ENCODE results near the gene ALPK1. TPM values are rescaled to one million over a fixed set of nuclear protein-coding genes. Genes with fewer than 3 reads are reported as not detected.

The ALPK1 gene
- polyA plus RNA-seq, 3 donors: 5.3 to 14.2 (median 8.1) TPM

GRCh38 chr4:112288455-112288854, 8.7 kb upstream of the ALPK1 start:
- no peaks in the 10 kb centered on the region for H3K9me3 Mint-ChIP-seq
- peak overlapping the region; percentile 8 for H3K4me2 ChIP-seq (replicated peaks; ENCODE audit: extremely low read depth, low read length, poor library complexity, severe bottlenecking)
- H3K9me3 ChIP-seq (replicated peaks in 1 of 2; ENCODE audit: control insufficient read depth in 1 of 2, insufficient read depth in 1 of 2, low read length in 2 of 2): no peaks in the 10 kb centered on the region
- no peak for TF ChIP-seq CTCF (IDR thresholded peaks at IDR 0.05)
- no CpG with 5 or more reads among the region's 3 CpGs for WGBS (ENCODE audit: insufficient coverage)
- peaks cover 54% of the 10 kb centered on the region for H3K4me1 Mint-ChIP-seq
- H2AFZ ChIP-seq (ENCODE audit: insufficient read depth, low read depth, low read length, poor library complexity, severe bottlenecking): no peak overlapping the region
- intact Hi-C loops (cut with micrococcal nuclease): loop anchor here in 1 of 2 donors (5.0 kb wide), 1 partner anchor 39 kb away; no protein-coding TSS in a partner anchor
- DNase-seq: peak in 2 of 3 donors; percentile 29 to 69
- no peak overlapping the region for H3K4me3 ChIP-seq (replicated peaks in 1 of 3; ENCODE audit: low read depth in 2 of 3, low read length in 3 of 3)
- H3K9ac ChIP-seq (ENCODE audit: insufficient read depth, low read length, poor library complexity, severe bottlenecking): no peak overlapping the region
- H3K79me2 ChIP-seq (ENCODE audit: insufficient read depth, low read length): peaks cover 30% of the 10 kb centered on the region
- no peaks in the 10 kb centered on the region for H3K27me3 ChIP-seq (ENCODE audit: control insufficient read depth in 2 of 2, insufficient read depth in 2 of 2, low read length in 2 of 2)
- H3K4me3 Mint-ChIP-seq: no peak overlapping the region
- no peaks in the 10 kb centered on the region for H3K36me3 ChIP-seq (replicated peaks in 1 of 2; ENCODE audit: control insufficient read depth in 1 of 2, insufficient read depth in 2 of 2, low read length in 2 of 2)
- peak overlapping the region in 1 of 2 donors; percentile 60 for H3K27ac ChIP-seq (ENCODE audit: low read depth in 1 of 2, low read length in 2 of 2)
- H3K27ac Mint-ChIP-seq: peak overlapping the region in 3 of 7 donors; percentile 37 to 43 (median 38)
- H4K20me1 ChIP-seq (ENCODE audit: insufficient read depth, low read length): no peaks in the 10 kb centered on the region
- H3K27me3 Mint-ChIP-seq (ENCODE audit: low read depth in 3 of 3): peaks cover 0 to 1% (median 0%) of the 10 kb centered on the region in 3 donors
- peaks cover 32 to 53% of the 10 kb centered on the region in 2 donors for H3K4me1 ChIP-seq (ENCODE audit: control insufficient read depth in 1 of 2, insufficient read depth in 2 of 2, low read length in 2 of 2)
- no peaks in the 10 kb centered on the region for H3K36me3 Mint-ChIP-seq

GRCh38 chr4:112289407-112290253, 7.5 kb upstream of the ALPK1 start:
- no peak overlapping the region for H3K9ac ChIP-seq (ENCODE audit: insufficient read depth, low read length, poor library complexity, severe bottlenecking)
- H3K4me3 Mint-ChIP-seq: peak overlapping the region; percentile 43 to 71
- TF ChIP-seq CTCF (IDR thresholded peaks at IDR 0.05): no peak
- H3K4me1 Mint-ChIP-seq: peaks cover 42% of the 10 kb centered on the region
- no peak overlapping the region for H3K27ac ChIP-seq (ENCODE audit: low read depth in 1 of 2, low read length in 2 of 2)
- H3K36me3 ChIP-seq (replicated peaks in 1 of 2; ENCODE audit: control insufficient read depth in 1 of 2, insufficient read depth in 2 of 2, low read length in 2 of 2): no peaks in the 10 kb centered on the region
- DNase-seq: no peak
- no peaks in the 10 kb centered on the region for H4K20me1 ChIP-seq (ENCODE audit: insufficient read depth, low read length)
- H3K27ac Mint-ChIP-seq: peak overlapping the region in 2 of 7 donors; percentile 44 to 71
- peak overlapping the region in 1 of 3 experiments; percentile 18 for H3K4me3 ChIP-seq (replicated peaks in 1 of 3; ENCODE audit: low read depth in 2 of 3, low read length in 3 of 3)
- intact Hi-C loops (cut with micrococcal nuclease): loop anchor here in 1 of 2 donors (5.0 kb wide), 1 partner anchor 38 kb away; no protein-coding TSS in a partner anchor
- H2AFZ ChIP-seq (ENCODE audit: insufficient read depth, low read depth, low read length, poor library complexity, severe bottlenecking): peak overlapping the region; percentile 54
- peak overlapping the region; percentile 20 for H3K4me2 ChIP-seq (replicated peaks; ENCODE audit: extremely low read depth, low read length, poor library complexity, severe bottlenecking)
- H3K36me3 Mint-ChIP-seq: no peaks in the 10 kb centered on the region
- peaks cover 0 to 1% (median 0%) of the 10 kb centered on the region in 3 donors for H3K27me3 Mint-ChIP-seq (ENCODE audit: low read depth in 3 of 3)
- H3K79me2 ChIP-seq (ENCODE audit: insufficient read depth, low read length): peaks cover 18% of the 10 kb centered on the region
- H3K4me1 ChIP-seq (ENCODE audit: control insufficient read depth in 1 of 2, insufficient read depth in 2 of 2, low read length in 2 of 2): peaks cover 24 to 42% of the 10 kb centered on the region in 2 donors
- no peaks in the 10 kb centered on the region for H3K27me3 ChIP-seq (ENCODE audit: control insufficient read depth in 2 of 2, insufficient read depth in 2 of 2, low read length in 2 of 2)
- H3K9me3 ChIP-seq (replicated peaks in 1 of 2; ENCODE audit: control insufficient read depth in 1 of 2, insufficient read depth in 1 of 2, low read length in 2 of 2): no peaks in the 10 kb centered on the region
- H3K9me3 Mint-ChIP-seq: no peaks in the 10 kb centered on the region
- WGBS (ENCODE audit: insufficient coverage): 47% methylated on average over 7 of the region's 10 CpGs

Data from CD14-positive monocyte (primary cell).